ENCODE results near the gene EDC4.
"Not testable (repeated sequence)": the region's sequence is repeated elsewhere in the genome, so short reads cannot be mapped to it uniquely, and the experiment has no call there.

The EDC4 gene

DNA sequence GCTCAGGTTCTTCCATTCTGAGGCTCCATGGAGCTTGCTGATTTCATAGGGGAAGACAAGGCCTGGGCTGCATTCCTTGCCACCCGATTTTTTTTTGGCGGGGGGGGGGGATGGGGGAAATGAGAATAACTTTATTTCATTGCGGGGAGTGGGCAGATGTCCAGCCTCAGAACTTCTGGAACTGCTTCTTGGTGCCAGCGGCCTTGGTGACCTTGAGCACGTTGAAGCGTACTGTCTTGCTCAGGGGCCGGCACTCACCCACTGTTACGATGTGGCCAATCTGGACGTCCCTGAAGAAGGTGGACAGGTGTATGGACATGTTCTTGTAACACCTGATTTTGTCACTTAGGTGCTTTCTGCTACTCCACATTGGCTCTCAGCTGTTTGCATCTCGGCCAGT is 17.1 kb upstream of the EDC4 start:
- DNase-seq: no peak

DNA sequence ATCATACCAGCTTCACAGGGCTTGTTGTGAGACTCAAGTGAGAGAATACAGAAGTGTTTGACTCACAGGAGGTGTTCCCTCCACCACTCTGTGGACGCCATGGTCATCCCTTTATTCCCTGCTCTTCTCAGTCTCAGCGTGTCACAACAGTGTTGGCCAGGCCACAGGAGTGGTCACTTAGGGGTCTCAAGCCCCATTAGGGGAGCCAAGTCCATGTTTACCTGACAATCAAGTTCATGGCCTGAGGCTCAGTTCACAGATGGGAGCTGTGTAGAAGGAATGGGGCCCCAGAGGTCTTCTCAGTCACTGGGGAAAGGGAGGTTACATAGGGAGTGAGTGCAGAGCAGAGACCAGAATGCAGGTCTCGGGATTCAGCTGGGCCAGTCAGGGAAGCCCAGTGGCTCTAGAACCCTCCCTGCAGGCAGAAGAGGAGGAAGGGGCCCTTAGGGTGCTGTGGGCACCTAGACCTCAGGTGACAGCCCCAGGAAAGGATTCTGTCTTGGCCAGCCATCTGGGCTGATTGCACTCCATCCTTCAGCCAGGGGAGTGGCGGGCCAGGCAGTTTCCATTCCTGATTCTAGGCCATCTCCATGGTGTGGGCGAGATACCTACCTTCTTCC is 15.8 kb upstream of the EDC4 start:
- no peak for DNase-seq

GRCh38 chr16:67857547-67858233 is 15.2 kb upstream of the EDC4 start:
- peak; percentile 18 for DNase-seq

DNA sequence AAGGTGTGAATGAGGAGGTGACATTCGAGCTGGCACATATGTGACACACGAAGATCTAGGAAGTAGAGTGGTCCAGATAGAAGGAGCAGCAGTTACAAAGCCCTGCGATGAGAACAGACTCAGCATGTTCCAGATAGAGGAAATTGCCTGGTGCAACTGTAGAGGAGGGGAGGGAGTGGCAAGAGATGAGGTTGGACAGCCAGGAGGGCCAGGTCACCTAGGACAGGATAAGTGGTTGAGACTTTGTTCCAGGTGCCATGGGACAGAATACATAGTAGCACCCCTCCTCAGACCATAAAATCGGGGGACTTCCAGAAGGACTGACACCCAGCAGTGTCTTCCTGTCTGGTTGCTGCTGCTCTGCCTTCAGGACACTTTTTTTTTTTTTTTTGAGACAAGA is 14.4 kb upstream of the EDC4 start:
- no peak for DNase-seq

GRCh38 chr16:67860589-67861398 is 12.1 kb upstream of the EDC4 start:
- no peak for DNase-seq

DNA sequence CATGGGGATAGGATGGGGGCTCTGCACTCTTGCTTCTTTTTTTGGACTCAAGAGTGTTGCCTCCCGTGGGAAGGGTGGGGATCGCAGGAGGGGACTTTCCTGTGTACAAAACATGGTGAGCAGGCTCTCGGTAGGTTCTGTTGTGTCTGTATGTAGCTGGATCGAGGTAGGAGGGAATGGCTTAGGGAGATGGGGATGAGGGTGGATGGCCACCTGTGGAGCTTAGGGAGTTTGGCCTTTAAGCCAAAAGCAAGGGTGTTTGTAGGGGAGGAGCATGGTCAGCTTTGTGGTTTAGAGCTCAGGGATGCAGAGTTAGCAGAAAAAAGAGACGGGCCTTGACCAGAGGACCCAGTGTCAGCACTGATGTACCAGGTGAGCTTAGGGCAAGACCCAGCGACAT is 11.0 kb upstream of the EDC4 start:
- DNase-seq: no peak

GRCh38 chr16:67862623-67863583 is 9.9 kb upstream of the EDC4 start:
- DNase-seq: no peak

- DNase-seq: not testable (repeated sequence)
Observed at GRCh38 chr16:67864044-67864443, 8.8 kb upstream of the EDC4 start.

DNA sequence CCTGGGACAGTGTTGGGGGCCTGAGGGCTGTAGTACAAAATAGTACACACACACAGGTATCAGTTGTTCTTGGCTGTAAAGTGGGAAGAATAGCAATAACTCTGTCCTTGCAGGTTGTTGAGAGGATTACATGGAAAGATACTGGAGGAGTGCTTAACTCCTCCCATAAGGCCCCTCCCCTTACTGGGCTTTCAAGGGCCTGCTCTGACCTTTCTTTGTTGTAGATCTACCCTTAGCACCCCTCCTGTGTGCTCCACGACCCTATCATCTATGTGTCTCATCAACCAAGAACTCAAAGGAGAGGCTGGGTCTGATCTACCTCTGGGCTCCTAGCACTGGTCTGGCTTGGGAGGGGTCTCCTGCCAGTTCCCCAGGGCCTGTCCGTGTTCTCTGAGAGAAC is 8.3 kb upstream of the EDC4 start:
- DNase-seq: no peak

DNA sequence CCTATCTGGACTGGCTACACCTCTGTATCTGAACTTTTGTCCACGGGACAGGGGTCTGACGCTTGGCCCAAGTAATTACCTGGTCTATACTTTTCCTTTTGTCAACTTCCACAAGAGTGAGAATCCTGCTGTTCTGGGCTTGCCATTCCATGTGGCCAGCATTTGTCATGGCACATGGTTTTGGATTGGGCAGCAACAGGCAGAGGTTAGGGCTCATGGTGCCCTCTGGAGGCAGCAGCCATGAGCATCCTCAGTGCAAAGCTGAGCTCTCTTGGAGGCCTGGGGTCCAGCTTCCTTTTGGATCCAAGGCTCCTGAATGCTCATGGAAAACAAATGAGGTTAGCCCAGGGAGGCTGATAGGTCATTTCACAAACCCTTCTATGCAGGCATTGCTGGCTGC is 7.5 kb upstream of the EDC4 start:
- no peak for DNase-seq

- no peak for DNase-seq
Observed at GRCh38 chr16:67868290-67868689, 4.6 kb upstream of the EDC4 start.

DNA sequence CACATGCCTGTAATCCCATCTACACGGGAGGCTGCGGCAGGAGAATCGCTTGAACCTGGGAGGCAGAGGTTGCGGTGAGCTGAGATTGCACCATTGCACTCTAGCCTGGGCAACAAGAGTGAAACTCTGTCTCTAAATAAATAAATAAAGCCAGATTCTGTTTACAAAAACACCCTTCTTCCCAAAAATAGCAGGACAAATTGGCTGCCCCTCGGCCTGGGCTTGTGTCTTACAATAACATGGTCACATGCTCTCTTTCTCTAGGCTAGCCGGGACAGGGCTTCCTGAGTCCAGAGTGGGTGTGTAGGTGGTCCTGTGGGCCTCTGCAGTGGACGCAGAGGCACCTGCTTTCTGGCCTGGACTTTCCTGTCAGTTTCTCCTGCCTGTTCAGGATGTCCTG is 3.2 kb upstream of the EDC4 start:
- no peak for DNase-seq

DNA sequence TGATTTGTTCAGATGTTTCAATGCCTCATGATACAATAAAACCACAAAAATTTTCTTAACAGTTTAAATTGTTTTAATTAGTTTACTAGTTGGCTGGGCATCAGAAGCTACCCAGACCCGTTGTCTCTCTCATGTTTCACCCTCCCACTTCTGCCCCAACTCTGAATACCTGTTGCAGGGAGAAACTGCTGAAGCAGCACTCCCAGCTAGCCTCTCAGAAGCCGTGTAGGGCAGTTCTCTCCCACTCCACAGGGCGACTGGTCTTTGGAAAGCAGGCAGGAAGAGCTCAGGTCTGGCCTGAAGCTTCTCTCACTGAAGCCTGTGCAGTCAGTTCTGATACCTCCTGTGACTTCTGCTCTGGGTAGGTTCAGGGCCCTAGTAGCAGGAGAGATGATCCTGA is 1.6 kb upstream of the EDC4 start:
- DNase-seq: no peak

DNA sequence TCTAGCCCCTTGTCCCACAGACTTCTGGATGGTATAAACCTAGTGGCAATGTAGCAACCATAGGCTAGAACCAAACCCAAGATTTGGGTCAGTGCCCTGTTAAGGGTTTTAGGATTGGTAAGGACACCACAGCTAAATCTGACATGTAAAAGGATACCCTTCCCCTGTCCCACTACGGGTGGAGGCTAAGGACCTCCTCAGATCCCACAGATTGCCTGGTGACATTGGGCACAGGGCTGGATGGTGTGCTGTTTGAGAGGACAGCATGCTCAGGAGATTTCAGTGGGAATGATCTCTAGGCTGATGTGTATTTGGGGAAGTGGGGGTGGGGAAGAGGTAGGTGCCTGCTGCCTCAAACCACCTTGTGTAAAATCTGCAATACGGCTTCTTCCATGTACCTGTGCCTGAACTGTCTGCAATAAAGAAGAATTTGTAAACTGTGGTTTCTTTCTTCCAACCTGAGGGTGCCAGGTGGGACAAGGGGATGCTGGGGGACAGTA is 671 bp upstream of the EDC4 start:
- no peak for DNase-seq

- no peak for DNase-seq
Observed at GRCh38 chr16:67873435-67874370, 851 bp downstream of the EDC4 start.

- no peak for DNase-seq
Observed at GRCh38 chr16:67874372-67874771, 1.5 kb downstream of the EDC4 start.

DNA sequence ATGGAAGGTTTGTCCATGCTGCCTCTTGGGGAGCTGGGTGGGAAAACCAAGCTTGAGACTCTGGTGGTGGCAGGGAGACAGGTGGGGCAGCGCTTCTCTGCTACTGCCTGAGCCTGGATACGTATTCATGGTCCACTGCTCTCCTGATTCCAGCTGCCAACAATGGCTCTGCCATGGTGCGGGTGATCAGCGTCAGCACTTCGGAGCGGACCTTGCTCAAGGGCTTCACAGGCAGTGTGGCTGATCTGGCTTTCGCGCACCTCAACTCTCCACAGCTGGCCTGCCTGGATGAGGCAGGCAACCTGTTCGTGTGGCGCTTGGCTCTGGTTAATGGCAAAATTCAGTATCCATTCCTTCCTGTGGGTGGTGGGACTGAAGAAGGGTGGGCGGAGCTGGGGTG is 4.2 kb downstream of the EDC4 start:
- DNase-seq: no peak

DNA sequence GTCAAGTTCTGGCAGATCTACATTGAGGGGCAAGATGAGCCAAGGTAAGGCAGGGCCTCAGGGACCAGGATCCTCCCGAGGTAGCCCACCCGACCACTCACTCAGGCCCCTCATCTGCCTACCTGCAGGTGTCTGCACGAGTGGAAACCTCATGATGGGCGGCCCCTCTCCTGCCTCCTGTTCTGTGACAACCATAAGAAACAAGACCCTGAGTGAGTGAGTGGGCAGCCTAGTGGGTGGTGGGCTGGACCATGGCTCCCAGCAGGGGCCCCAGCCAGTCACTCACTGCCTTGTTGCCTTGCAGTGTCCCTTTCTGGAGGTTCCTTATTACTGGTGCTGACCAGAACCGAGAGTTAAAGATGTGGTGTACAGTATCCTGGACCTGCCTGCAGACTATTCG is 5.4 kb downstream of the EDC4 start:
- no peak for DNase-seq

DNA sequence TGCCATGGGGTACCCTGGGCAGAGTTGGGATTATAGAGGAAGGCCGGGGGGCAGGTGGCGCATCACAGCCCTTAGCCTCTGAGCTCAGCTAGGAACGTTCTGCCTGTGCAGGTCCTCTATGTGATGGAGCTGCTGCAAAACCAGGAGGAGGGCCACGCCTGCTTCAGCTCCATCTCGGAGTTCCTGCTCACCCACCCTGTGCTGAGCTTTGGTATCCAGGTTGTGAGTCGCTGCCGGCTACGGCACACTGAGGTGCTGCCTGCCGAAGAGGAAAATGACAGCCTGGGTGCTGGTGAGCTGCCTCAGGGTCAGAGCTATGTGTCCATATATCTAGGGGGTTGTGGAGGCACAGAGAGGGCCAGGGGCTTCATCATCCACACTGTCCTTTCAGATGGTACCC is 6.0 kb downstream of the EDC4 start:
- DNase-seq: no peak

DNA sequence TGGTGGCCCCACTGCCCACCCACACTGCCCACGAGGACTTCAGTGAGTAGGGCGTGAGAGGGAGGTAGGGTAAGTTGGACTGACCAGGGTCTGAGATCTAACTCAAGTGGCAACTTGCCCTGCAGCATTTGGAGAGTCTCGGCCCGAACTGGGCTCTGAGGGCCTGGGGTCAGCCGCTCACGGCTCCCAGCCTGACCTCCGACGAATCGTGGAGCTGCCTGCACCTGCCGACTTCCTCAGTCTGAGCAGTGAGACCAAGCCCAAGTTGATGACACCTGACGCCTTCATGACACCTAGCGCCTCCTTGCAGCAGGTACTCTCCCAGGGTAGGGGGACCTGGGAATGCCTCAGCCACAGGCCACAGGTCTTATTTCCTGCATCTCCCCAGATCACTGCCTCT is 6.6 kb downstream of the EDC4 start:
- no peak for DNase-seq

DNA sequence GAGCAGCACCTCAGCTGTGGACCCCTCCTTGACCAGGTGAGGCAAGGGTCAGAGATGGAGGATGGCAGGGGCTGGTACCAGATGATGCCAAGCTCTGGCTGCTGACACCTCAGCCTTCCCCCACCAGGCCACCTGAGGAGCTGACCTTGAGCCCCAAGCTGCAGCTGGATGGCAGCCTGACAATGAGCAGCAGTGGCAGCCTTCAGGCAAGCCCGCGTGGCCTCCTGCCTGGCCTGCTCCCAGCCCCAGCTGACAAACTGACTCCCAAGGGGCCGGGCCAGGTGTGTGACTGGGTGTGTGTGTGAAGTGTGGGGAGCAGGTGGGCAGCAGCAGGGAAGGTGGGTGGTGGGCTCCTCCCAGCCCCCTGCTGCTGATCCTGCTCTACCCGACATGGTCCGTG is 7.1 kb downstream of the EDC4 start:
- no peak for DNase-seq

DNA sequence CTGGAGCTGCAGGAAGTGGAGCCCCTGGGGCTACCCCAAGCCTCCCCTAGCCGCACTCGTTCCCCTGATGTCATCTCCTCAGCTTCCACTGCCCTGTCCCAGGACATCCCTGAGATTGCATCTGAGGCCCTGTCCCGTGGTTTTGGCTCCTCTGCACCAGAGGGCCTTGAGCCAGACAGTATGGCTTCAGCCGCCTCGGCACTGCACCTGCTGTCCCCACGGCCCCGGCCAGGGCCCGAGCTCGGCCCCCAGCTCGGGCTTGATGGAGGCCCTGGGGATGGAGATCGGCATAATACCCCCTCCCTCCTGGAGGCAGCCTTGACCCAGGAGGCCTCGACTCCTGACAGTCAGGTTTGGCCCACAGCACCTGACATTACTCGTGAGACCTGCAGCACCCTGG is 7.7 kb downstream of the EDC4 start:
- no peak for DNase-seq

Data from stimulated activated CD4-positive, alpha-beta T cell treated with anti-CD3 and anti-CD28 coated beads, Interleukin-4, amount 100 ng/mL, for 1 hour (primary cell).